Kidney tubule cell (primary cell): ENCODE data around the gene B4GALNT3.

Source experiments
- DNase-seq: peaks from one replicate; pipeline ENCODE4 v3.0.0-alpha.2; 2018; ENCODE audit warnings: low spot score

B4GALNT3 gene

GRCh38 chr12:593396-594270, 133.9 kb downstream of the B4GALNT3 start:
- DNase-seq: no peak

DNA sequence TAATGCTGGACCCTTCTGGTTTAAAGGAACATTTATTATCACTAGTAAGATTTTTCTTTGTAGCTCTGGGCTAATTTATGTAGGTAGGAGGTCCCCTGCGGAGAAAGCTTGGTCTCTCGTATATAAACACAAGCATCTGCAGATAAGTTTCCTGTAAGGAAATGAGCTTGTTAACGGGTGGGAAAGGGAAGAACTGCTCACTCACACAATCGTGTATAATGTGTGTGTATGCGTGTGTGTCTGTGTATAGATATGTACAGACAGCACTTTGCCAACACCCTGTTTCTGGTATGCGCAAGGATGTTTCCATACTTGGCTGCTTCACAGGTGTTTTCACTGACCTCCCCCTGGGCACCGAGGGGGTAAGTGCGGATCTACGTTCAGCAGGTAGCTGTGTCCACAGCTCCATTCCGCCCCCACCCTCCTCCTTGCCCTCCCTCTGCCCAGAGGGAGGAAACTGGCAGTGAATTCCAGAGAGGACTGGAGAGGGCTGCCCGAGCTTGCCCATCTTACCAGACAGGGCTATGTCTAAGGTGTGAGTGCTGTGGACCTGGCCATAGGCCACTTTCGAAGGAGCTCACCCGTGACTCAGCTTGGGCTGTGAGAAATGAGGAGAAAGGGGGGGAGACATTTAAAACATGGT, 138.3 kb downstream of the B4GALNT3 start:
- peak; percentile 76 for DNase-seq

DNA sequence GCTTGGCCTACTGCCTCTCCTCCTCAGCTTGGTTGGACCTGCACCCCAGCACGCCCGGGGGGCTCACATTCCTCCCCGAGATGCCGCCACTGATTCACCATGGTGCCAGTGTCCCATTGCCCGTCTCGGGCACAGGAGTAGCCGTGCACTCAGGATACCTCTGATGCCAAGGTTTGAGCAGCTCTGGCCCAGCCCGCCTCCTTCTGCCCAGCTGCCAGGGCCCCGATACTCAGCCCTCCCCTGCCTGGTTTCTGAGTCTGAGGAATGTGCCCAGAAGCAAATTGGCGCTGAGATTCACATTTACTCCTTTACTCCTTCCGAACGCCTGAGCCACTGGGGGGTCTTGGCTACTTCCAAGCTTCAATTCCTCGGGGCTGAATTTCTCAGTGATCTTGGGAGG, 140.0 kb downstream of the B4GALNT3 start:
- DNase-seq: no peak

- no peak for DNase-seq
These were observed 142.4 kb downstream of the B4GALNT3 start for GRCh38 chr12:601976-602699.

GRCh38 chr12:602700-603068, 142.9 kb downstream of the B4GALNT3 start:
- no peak for DNase-seq

DNA sequence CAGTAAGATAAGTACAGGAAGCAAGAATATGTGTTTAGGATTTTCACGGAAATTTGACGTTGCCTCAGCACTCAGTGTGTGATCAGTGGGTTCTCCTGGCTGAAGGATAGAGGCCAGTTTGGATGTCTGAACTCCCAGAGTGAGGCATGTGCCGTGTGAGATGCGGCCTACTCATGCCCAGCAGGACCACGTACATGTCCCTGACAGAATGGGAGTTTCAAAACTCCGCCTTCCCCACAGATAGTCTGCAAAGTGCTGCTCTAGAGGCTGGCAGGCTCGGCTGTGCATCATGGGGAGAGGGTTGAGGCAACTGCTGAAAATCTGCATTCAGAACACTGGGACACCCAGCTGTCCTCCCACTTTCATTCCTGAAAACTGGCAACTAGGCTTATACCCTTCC, 145.2 kb downstream of the B4GALNT3 start:
- no peak for DNase-seq

- DNase-seq: peak; percentile 83
These were observed 147.8 kb downstream of the B4GALNT3 start for GRCh38 chr12:607541-608001.

GRCh38 chr12:608413-608812, 148.7 kb downstream of the B4GALNT3 start:
- DNase-seq: no peak

GRCh38 chr12:608921-609320, 149.2 kb downstream of the B4GALNT3 start:
- no peak for DNase-seq

- no peak for DNase-seq
These were observed 152.0 kb downstream of the B4GALNT3 start for GRCh38 chr12:611721-612120.

DNA sequence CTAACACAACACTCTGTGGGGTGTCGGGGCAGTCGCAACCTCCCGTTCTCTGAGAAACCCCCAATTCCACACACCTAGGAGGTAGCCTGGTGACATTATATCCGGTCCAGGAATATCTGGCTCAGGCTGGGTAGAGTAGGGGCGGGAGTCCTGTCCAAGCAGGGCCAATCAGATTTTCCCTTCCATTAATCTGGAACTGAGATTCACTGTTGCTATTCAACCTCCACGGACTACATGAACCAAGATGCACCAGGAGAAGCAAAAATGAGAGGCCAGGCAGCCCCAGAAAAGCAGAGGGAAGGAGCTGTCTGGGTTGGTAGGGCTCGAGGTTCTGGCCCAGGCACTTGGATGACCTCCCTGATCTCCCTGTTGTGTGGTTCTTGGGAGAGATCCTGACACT, 152.6 kb downstream of the B4GALNT3 start:
- no peak for DNase-seq

GRCh38 chr12:612886-613285, 153.1 kb downstream of the B4GALNT3 start:
- no peak for DNase-seq
